GM19372 (cell line): ENCODE measurements around the gene WDR86.

Experiments
- ATAC-seq: cut with Tn5 transposase; IDR thresholded peaks from one replicate; pipeline ENCODE4 v1.9.1; 2021; ENCODE audit warnings: mild to moderate bottlenecking, low read depth, moderate library complexity; ENCODE audit not compliant: unreplicated experiment

The WDR86 gene

GRCh38 chr7:151408839-151409666, 785 bp downstream of the WDR86 start:
- ATAC-seq, result no peak

GRCh38 chr7:151408498-151408838, 1.4 kb downstream of the WDR86 start:
- ATAC-seq, result no peak

GRCh38 chr7:151406886-151407583, 2.8 kb downstream of the WDR86 start:
- ATAC-seq, result no peak

GRCh38 chr7:151406051-151406875, 3.6 kb downstream of the WDR86 start:
- no peak for ATAC-seq

- ATAC-seq, result no peak
These were observed 4.2 kb downstream of the WDR86 start for GRCh38 chr7:151405588-151405987.

- ATAC-seq, result no peak
These were observed 4.8 kb downstream of the WDR86 start for GRCh38 chr7:151405056-151405455.

GRCh38 chr7:151404216-151405011, 5.4 kb downstream of the WDR86 start:
- no peak for ATAC-seq

- ATAC-seq, result no peak
These were observed 6.1 kb downstream of the WDR86 start for GRCh38 chr7:151403764-151404163.

GRCh38 chr7:151402029-151402835, 7.6 kb downstream of the WDR86 start:
- ATAC-seq, result no peak

- ATAC-seq, result no peak
These were observed 9.1 kb downstream of the WDR86 start for GRCh38 chr7:151400626-151401315.

- no peak for ATAC-seq
These were observed 9.9 kb downstream of the WDR86 start for GRCh38 chr7:151399906-151400305.

- no peak for ATAC-seq
These were observed 10.6 kb downstream of the WDR86 start for GRCh38 chr7:151399305-151399601.

- ATAC-seq, result no peak
These were observed 11.2 kb downstream of the WDR86 start for GRCh38 chr7:151398446-151399304.

- no peak for ATAC-seq
These were observed 12.8 kb downstream of the WDR86 start for GRCh38 chr7:151397026-151397425.

GRCh38 chr7:151396328-151396970, 13.4 kb downstream of the WDR86 start:
- ATAC-seq, result no peak

- no peak for ATAC-seq
These were observed 14.8 kb downstream of the WDR86 start for GRCh38 chr7:151395036-151395367.

- ATAC-seq, result no peak
These were observed 15.5 kb downstream of the WDR86 start for GRCh38 chr7:151394076-151395035.
